H1 (cell line): ENCODE measurements around the gene AVPR2. TPM values are rescaled to one million over a fixed set of nuclear protein-coding genes. Genes with fewer than 3 reads are reported as not detected.

Experiments
- BRCA1 ChIP-seq: IDR thresholded peaks from 2 replicates; pipeline ENCODE4 v1.6.1; 2012; ENCODE audit warnings: low read depth, low read length, improper control_type of control experiment
- CTBP2 ChIP-seq: IDR thresholded peaks from 2 replicates; pipeline ENCODE4 v1.7.0; 2011; ENCODE audit warnings: borderline replicate concordance, mild to moderate bottlenecking, moderate library complexity, mixed read lengths, low read length; ENCODE audit not compliant: insufficient read depth, insufficient read length
- CTCF ChIP-seq, 3 experiments: IDR thresholded peaks; 1 replicate in 2 of 3; 2 replicates in 1 of 3; pipeline versions ENCODE4 v1.5.1 to v1.6.1; 2011; ENCODE audit warnings: low read length in 3 of 3, mild to moderate bottlenecking in 3 of 3, inconsistent platforms in 2 of 3, low read depth in 1 of 3, moderate library complexity in 1 of 3; ENCODE audit not compliant: insufficient read depth in 1 of 3; ENCODE audit errors: control extremely low read depth in 1 of 3
- SAP30 ChIP-seq: fragments of 300-600 bp; sonication (generic); IDR thresholded peaks from 2 replicates; pipeline ENCODE4 v1.7.1; 2012; ENCODE audit warnings: low read length, moderate library complexity, mild to moderate bottlenecking, inconsistent platforms; ENCODE audit not compliant: insufficient read depth, insufficient replicate concordance
- polyA plus RNA-seq, 7 experiments: library from polyadenylated mRNA; depleted of rRNA in 3 of 7; stranded (reverse) in 5 of 7; unstranded in 2 of 7; fragments of >200 nt in 5 of 7; fragments of 200-250 nt in 2 of 7; gene quantifications; 1 replicate in 5 of 7; 2 replicates in 1 of 7; 4 replicates in 1 of 7; pipeline versions ENCODE4 v1.2.1 to v1.2.3, GENCODE V29; 2011 to 2013; ENCODE audit warnings: missing spikeins in 2 of 7, mixed read lengths in 2 of 7
- total RNA-seq: library from RNA; stranded (reverse); fragmentation: NEBNext Ultra II Directional; extraction: Animal tissue kit (Norgen Biotek cat#: 25700); gene quantifications from 2 replicates; pipeline ENCODE4 v1.2.1, GENCODE V29; 2021

The AVPR2 gene
- total and polyA plus RNA-seq, 2 of the 8 experiments (the other 6 are each of a cell fraction or from before 2014, with no cell fraction given): 0.09 TPM; not detected in 1

DNA sequence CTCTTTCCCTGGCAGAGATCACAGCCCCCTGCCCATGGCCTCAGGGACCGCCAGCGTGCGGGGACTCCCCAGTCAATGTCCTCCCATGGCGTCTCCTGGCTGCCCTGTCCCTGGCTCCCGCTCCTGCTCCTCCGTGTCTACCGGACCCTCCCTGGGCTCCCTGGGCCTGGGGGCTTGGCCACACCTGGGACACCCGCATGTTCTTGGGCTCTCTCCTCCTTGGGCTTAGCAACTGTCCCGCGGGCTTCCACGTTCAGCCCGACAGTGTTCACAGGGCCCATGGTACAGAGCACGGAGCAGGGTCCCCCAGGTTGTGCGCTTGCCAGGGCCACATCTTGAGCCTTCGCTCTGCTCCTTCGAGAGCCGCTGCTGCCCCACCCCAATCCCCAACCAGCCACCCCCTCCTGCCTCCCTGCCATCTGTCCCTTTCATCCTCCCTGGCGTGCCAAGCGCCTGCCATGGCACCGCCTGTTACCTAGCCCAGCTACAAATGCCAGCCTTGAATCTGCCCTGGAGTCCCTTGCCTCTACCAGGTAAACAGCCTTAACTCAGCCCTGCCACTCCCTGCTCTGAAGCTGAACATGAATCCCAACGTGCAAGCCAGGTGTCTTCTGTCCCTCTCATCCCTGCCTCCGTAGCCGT is 3.9 kb downstream of the AVPR2 start (continued):
- TF ChIP-seq CTCF (IDR thresholded peaks at IDR 0.05; ENCODE audit: control extremely low read depth in 1 of 3, insufficient read depth in 1 of 3, low read depth in 1 of 3, low read length in 3 of 3) (no peak), BRCA1 (no peak), SAP30 (no peak), CTBP2 (no peak)
- TF ChIP-seq, all 59 proteins: peak for 0
